HepG2 (cell line): ENCODE data around the gene ADGRV1. TPM values are rescaled to one million over a fixed set of nuclear protein-coding genes. Genes with fewer than 3 reads are reported as not detected.
"Not testable (repeated sequence)": the region's sequence is repeated elsewhere in the genome, so short reads cannot be mapped to it uniquely, and the experiment has no call there.

Experiments
- ATAC-seq: fragments of 200-7000 bp; cut with Tn5 transposase; 3 replicates; pipeline ENCODE4 v1.9.1; 2020; ENCODE audit warnings: mild to moderate bottlenecking, moderate library complexity
- BruUV-seq: library from RNA; stranded (reverse); fragments of 400-500 nt; replicated peaks from 2 replicates; lab custom pipeline; 2021; lab: Mats Ljungman, UMichigan
- CTCF ChIA-PET: fragments of 300-600 bp; formaldehyde crosslinking; extraction: SDS; loops from one replicate; lab custom pipeline; 2021; ENCODE audit warnings: low total read pairs, inconsistent platforms, low intra/inter-chr PET ratio; lab: Yijun Ruan, JAX
- POLR2A ChIA-PET: fragments of 350-600 bp; sonication (Branson Sonifier 250); formaldehyde crosslinking; loops from one replicate; lab custom pipeline; 2020; ENCODE audit warnings: antibody characterized with exemption, inconsistent platforms; lab: Yijun Ruan, JAX
- DNase-seq: peaks from one replicate; pipeline ENCODE4 v3.0.0-alpha.2; 2015; ENCODE audit warnings: low spot score
- FAIRE-seq: peaks from 3 replicates; lab custom pipeline; 2011; peaks lifted over from hg19 to GRCh38; lab: Jason Lieb, UNC
- H2AFZ ChIP-seq: one replicate; pipeline ENCODE4 v1.6.1; 2011; ENCODE audit warnings: low read length, inconsistent platforms
- H3K27ac ChIP-seq: fragments of 300-600 bp; 3 replicates; pipeline ENCODE4 v1.8.0; 2011; ENCODE audit warnings: mixed run types, mild to moderate bottlenecking, mixed read lengths, low read length, inconsistent platforms; ENCODE audit not compliant: insufficient read depth; ENCODE audit errors: extremely low read length
- H3K27me3 ChIP-seq, 2 experiments: fragments of 200-600 bp in 1 of 2; 2 replicates in 1 of 2; 3 replicates in 1 of 2; pipeline versions ENCODE4 v1.6.0 to v1.8.0; 2011; ENCODE audit warnings: low read length in 2 of 2, mild to moderate bottlenecking in 2 of 2, moderate library complexity in 2 of 2, inconsistent platforms in 1 of 2; ENCODE audit not compliant: insufficient read depth in 2 of 2, control insufficient read depth in 1 of 2
- H3K36me3 ChIP-seq, 2 experiments: fragments of 200-600 bp in 1 of 2; replicated peaks in 1 of 2; 2 replicates in 1 of 2; 3 replicates in 1 of 2; pipeline versions ENCODE4 v1.5.1 to v1.8.0; 2011; ENCODE audit warnings: low read length in 2 of 2, inconsistent platforms in 1 of 2; ENCODE audit not compliant: insufficient read depth in 2 of 2, control insufficient read depth in 1 of 2
- H3K4me1 ChIP-seq: 2 replicates; pipeline ENCODE4 v1.5.1; 2012; ENCODE audit warnings: low read length, inconsistent platforms; ENCODE audit not compliant: insufficient read depth
- H3K4me2 ChIP-seq: 2 replicates; pipeline ENCODE4 v1.6.0; 2011; ENCODE audit warnings: low read depth, low read length, inconsistent platforms
- H3K4me3 ChIP-seq, 3 experiments: fragments of 200-600 bp in 1 of 3; sonication (generic), shearing (Covaris generic) in 1 of 3; replicated peaks in 1 of 3; 2 replicates each; pipeline ENCODE4 v1.5.1; 2011 to 2016; ENCODE audit warnings: low read length in 3 of 3, inconsistent platforms in 2 of 3, low read depth in 2 of 3, mild to moderate bottlenecking in 2 of 3, control low read depth in 1 of 3, mixed read lengths in 1 of 3; ENCODE audit not compliant: insufficient read depth in 1 of 3
- H3K79me2 ChIP-seq: one replicate; pipeline ENCODE4 v1.6.1; 2011; ENCODE audit warnings: low read length, inconsistent platforms; ENCODE audit not compliant: insufficient read depth
- H3K9ac ChIP-seq: 2 replicates; pipeline ENCODE4 v1.6.0; 2011; ENCODE audit warnings: mild to moderate bottlenecking, low read depth, low read length, inconsistent platforms; ENCODE audit not compliant: insufficient read depth
- H3K9me3 ChIP-seq: 2 replicates; pipeline ENCODE4 v1.5.1; 2012; ENCODE audit warnings: mild to moderate bottlenecking, low read length
- H4K20me1 ChIP-seq: 2 replicates; pipeline ENCODE4 v1.6.0; 2011; ENCODE audit warnings: inconsistent platforms, mild to moderate bottlenecking, low read length, moderate library complexity; ENCODE audit not compliant: insufficient read depth
- HNRNPLL ChIP-seq: fragments of 200-400 bp; formaldehyde crosslinking; IDR thresholded peaks from 2 replicates; pipeline ENCODE4 v1.6.1; 2017; ENCODE audit warnings: mild to moderate bottlenecking, low read depth, low read length; ENCODE audit not compliant: poor library complexity, severe bottlenecking
- KLF11 ChIP-seq: IDR thresholded peaks from 2 replicates; pipeline ENCODE4 v1.6.1; 2016; ENCODE audit warnings: missing compliant biosample characterization
- TCF7 ChIP-seq: sonication (generic); IDR thresholded peaks from 2 replicates; pipeline ENCODE4 v1.6.1; 2016; ENCODE audit warnings: antibody characterized with exemption, low read depth
- TSC22D2 ChIP-seq: sonication (generic); formaldehyde crosslinking; IDR thresholded peaks from 2 replicates; pipeline ENCODE4 v1.5.1; 2020; ENCODE audit warnings: missing genetic modification reagents, mild to moderate bottlenecking, borderline replicate concordance
- ZBTB4 ChIP-seq: sonication (generic); formaldehyde crosslinking; IDR thresholded peaks from 2 replicates; pipeline ENCODE4 v1.4.0; 2020; ENCODE audit warnings: missing genetic modification reagents, mild to moderate bottlenecking, borderline replicate concordance
- ZFP36 ChIP-seq: fragments of 150-350 bp; IDR thresholded peaks from 2 replicates; pipeline ENCODE4 v1.6.1; 2018; ENCODE audit warnings: borderline replicate concordance, low read length, low read depth; ENCODE audit not compliant: partially characterized antibody
- ZNF333 ChIP-seq: sonication (generic); formaldehyde crosslinking; IDR thresholded peaks from 2 replicates; pipeline ENCODE4 v1.4.0; 2020; ENCODE audit warnings: mild to moderate bottlenecking, missing genetic modification reagents, borderline replicate concordance
- ZNF432 ChIP-seq: sonication (generic); formaldehyde crosslinking; IDR thresholded peaks from 2 replicates; pipeline ENCODE4 v1.5.0; 2020; ENCODE audit warnings: missing genetic modification reagents, mild to moderate bottlenecking, borderline replicate concordance
- ZNF44 ChIP-seq: sonication (generic); formaldehyde crosslinking; IDR thresholded peaks from 2 replicates; pipeline ENCODE4 v1.5.1; 2020; ENCODE audit warnings: mild to moderate bottlenecking, missing genetic modification reagents
- ZNF644 ChIP-seq: IDR thresholded peaks from 2 replicates; pipeline ENCODE4 v1.6.1; 2016; ENCODE audit warnings: low read depth
- ZNF713 ChIP-seq: sonication (generic); formaldehyde crosslinking; IDR thresholded peaks from 2 replicates; pipeline ENCODE4 v1.4.0; 2020; ENCODE audit warnings: mild to moderate bottlenecking, missing genetic modification reagents
- ZNF883 ChIP-seq: sonication (generic); formaldehyde crosslinking; IDR thresholded peaks from 2 replicates; pipeline ENCODE4 v1.5.1; 2020; ENCODE audit warnings: mild to moderate bottlenecking, missing genetic modification reagents; ENCODE audit errors: not compliant biosample characterization
- WGBS: methylation state at CpG from one replicate; pipeline ENCODE4 v1.1.6; 2017; ENCODE audit warnings: low lambda C conversion rate; 5-methylcytosine and 5-hydroxymethylcytosine counted together
- in situ Hi-C: cut with HindIII; loops from 2 replicates; pipeline ENCODE4 v1.10.0; 2017; ENCODE audit warnings: low pct_unique_long_range_greater_than_20kb; ENCODE audit not compliant: extremely low pct_ligation_motif_present
- intact Hi-C: fragments of 100-400 bp; cut with micrococcal nuclease; formaldehyde crosslinking; loops from one replicate; pipeline ENCODE4 v1.10.0; 2022; ENCODE audit not compliant: unreplicated experiment
- polyA plus RNA-seq, 8 experiments: library from polyadenylated mRNA; depleted of rRNA in 3 of 8; stranded (reverse) in 7 of 8; unstranded in 1 of 8; fragments of >200 nt; fragmentation: Illumina TruSeq in 4 of 8; extraction: Trizol in 4 of 8; gene quantifications; 2 replicates each; pipeline versions ENCODE4 v1.2.1 to v1.2.3, GENCODE V29; 2011 to 2016; ENCODE audit warnings: low read depth in 4 of 8, missing spikeins in 1 of 8, mixed read lengths in 1 of 8; ENCODE audit not compliant: insufficient read depth in 1 of 8
- total RNA-seq, 5 experiments: library from RNA; depleted of rRNA; stranded (reverse); fragments of >200 nt; fragmentation: Illumina TruSeq; extraction: Trizol; gene quantifications; 2 replicates each; pipeline ENCODE4 v1.2.3, GENCODE V29; 2016; ENCODE audit warnings: low read depth in 1 of 5

The ADGRV1 gene
- total and polyA plus RNA-seq, 2 of the 13 experiments (the other 11 are each of a cell fraction or from before 2014, with no cell fraction given): 1.7 to 3.9 TPM

GRCh38 chr5:90793183-90793582, 234.6 kb downstream of the ADGRV1 start:
- ATAC-seq (no peak), FAIRE-seq (no peak), DNase-seq (no peak)
- H3K4me3 ChIP-seq: no peak overlapping the region
- WGBS: 24% methylated on average over 2 of the region's 2 CpGs
- H3K27ac ChIP-seq: no peak overlapping the region
- H3K9ac ChIP-seq: no peak overlapping the region
- H3K9me3 ChIP-seq: no peaks in the 10 kb centered on the region
- intact Hi-C loops (no loop called here), in situ Hi-C loops (no loop called here)
- H2AFZ ChIP-seq: no peak overlapping the region
- CTCF ChIA-PET: no interaction called here
- POLR2A ChIA-PET: no interaction called here
- no peaks in the 10 kb centered on the region for H4K20me1 ChIP-seq
- no peaks in the 10 kb centered on the region; a peak in 1 of 5 replicates for H3K27me3 ChIP-seq
- no peaks in the 10 kb centered on the region for H3K36me3 ChIP-seq
- no peak overlapping the region for H3K4me2 ChIP-seq
- no peak for TF ChIP-seq TCF7
- no peak for TF ChIP-seq HNRNPLL
- TF ChIP-seq ZNF883 (CRISPR knock-in tag): no peak
- TF ChIP-seq ZBTB4 (CRISPR knock-in tag): no peak
- TF ChIP-seq ZNF644 (CRISPR knock-in tag): no peak
- TF ChIP-seq ZNF713 (CRISPR knock-in tag): no peak
- TF ChIP-seq ZFP36: no peak
- TF ChIP-seq ZNF333 (CRISPR knock-in tag): no peak
- TF ChIP-seq KLF11 (CRISPR knock-in tag): no peak
- no peak for TF ChIP-seq TSC22D2 (CRISPR knock-in tag)
- TF ChIP-seq ZNF432: no peak
- no peak for TF ChIP-seq ZNF44 (CRISPR knock-in tag)
- TF ChIP-seq, all 625 proteins: peak for 0
- H3K4me1 ChIP-seq: peaks cover 13% of the 10 kb centered on the region
- BruUV-seq: no TSS peak
- H3K79me2 ChIP-seq: no peaks in the 10 kb centered on the region

GRCh38 chr5:90796919-90797318, 238.3 kb downstream of the ADGRV1 start:
- H3K9me3 ChIP-seq, H3K27ac ChIP-seq, H2AFZ ChIP-seq, H3K4me2 ChIP-seq, intact Hi-C loops, in situ Hi-C loops, FAIRE-seq, H3K4me3 ChIP-seq, H4K20me1 ChIP-seq, H3K79me2 ChIP-seq, H3K27me3 ChIP-seq, DNase-seq, H3K9ac ChIP-seq, POLR2A ChIA-PET, CTCF ChIA-PET, H3K36me3 ChIP-seq, BruUV-seq, ATAC-seq: not testable (repeated sequence)
- peaks cover 13% of the 10 kb centered on the region for H3K4me1 ChIP-seq
- 20% methylated on average over 2 of the region's 2 CpGs for WGBS
